GM23338 (cell line): ENCODE results near the gene ABCC6. TPM values are rescaled to one million over a fixed set of nuclear protein-coding genes. Genes with fewer than 3 reads are reported as not detected.

ENCODE experiments used
- ATAC-seq: fragments of 200-7000 bp; cut with Tn5 transposase; 3 replicates; pipeline ENCODE4 v1.9.1; 2020
- DNase-seq: peaks from one replicate; pipeline ENCODE4 v3.0.0-alpha.2; 2015; ENCODE audit warnings: low spot score
- H2AFZ ChIP-seq: fragments of 200-600 bp; sonication (generic); 2 replicates; pipeline ENCODE4 v1.8.0; 2016; ENCODE audit warnings: antibody characterized with exemption, mild to moderate bottlenecking, moderate library complexity
- H3F3A ChIP-seq: fragments of 200-600 bp; sonication (generic); replicated peaks from 2 replicates; pipeline ENCODE4 v1.8.0; 2017; ENCODE audit warnings: antibody characterized with exemption, mixed run types, low read depth
- H3K27ac ChIP-seq: fragments of 200-600 bp; sonication (generic); 2 replicates; pipeline ENCODE4 v1.6.1; 2016; ENCODE audit warnings: low read depth
- H3K27me3 ChIP-seq: fragments of 200-600 bp; sonication (generic); 2 replicates; pipeline ENCODE4 v1.8.0; 2016; ENCODE audit warnings: mild to moderate bottlenecking, mixed run types, moderate library complexity; ENCODE audit not compliant: insufficient read depth
- H3K36me3 ChIP-seq: fragments of 200-600 bp; sonication (generic); 2 replicates; pipeline ENCODE4 v1.8.0; 2016; ENCODE audit warnings: mild to moderate bottlenecking; ENCODE audit not compliant: insufficient read depth
- H3K4me1 ChIP-seq: fragments of 200-600 bp; sonication (generic); 2 replicates; pipeline ENCODE4 v1.8.0; 2016; ENCODE audit warnings: mild to moderate bottlenecking, moderate library complexity; ENCODE audit not compliant: insufficient read depth
- H3K4me2 ChIP-seq: fragments of 200-600 bp; sonication (generic); 2 replicates; pipeline ENCODE4 v1.7.1; 2017; ENCODE audit warnings: mixed run types
- H3K4me3 ChIP-seq: fragments of 200-600 bp; sonication (generic); 2 replicates; pipeline ENCODE4 v1.6.1; 2016; ENCODE audit warnings: mixed run types
- H3K79me2 ChIP-seq: fragments of 200-600 bp; sonication (generic); replicated peaks from 2 replicates; pipeline ENCODE4 v1.8.0; 2017; ENCODE audit warnings: mild to moderate bottlenecking; ENCODE audit not compliant: insufficient read depth
- H3K9me2 ChIP-seq: fragments of 200-600 bp; sonication (generic); 2 replicates; pipeline ENCODE4 v1.8.0; 2017; ENCODE audit not compliant: insufficient read depth
- H4K20me1 ChIP-seq: fragments of 200-600 bp; sonication (generic); replicated peaks from 2 replicates; pipeline ENCODE4 v1.8.0; 2017; ENCODE audit warnings: mild to moderate bottlenecking; ENCODE audit not compliant: insufficient read depth
- H3K27ac Mint-ChIP-seq: 2 replicates; pipeline ENCODE4 v1.8.0; 2020; ENCODE audit warnings: inconsistent platforms, mild to moderate bottlenecking, moderate library complexity, mixed read lengths
- H3K27me3 Mint-ChIP-seq: 3 replicates; pipeline ENCODE4 v1.8.0; 2022; ENCODE audit warnings: low read depth, mild to moderate bottlenecking, moderate library complexity, mixed read lengths, inconsistent platforms; ENCODE audit not compliant: insufficient read depth, poor library complexity
- H3K36me3 Mint-ChIP-seq: 3 replicates; pipeline ENCODE4 v1.8.0; 2021; ENCODE audit warnings: low read depth, mild to moderate bottlenecking, inconsistent platforms, moderate library complexity, mixed read lengths
- H3K4me1 Mint-ChIP-seq: 3 replicates; pipeline ENCODE4 v1.8.0; 2020; ENCODE audit warnings: mild to moderate bottlenecking, inconsistent platforms, mixed read lengths
- H3K4me3 Mint-ChIP-seq: 3 replicates; pipeline ENCODE4 v1.8.0; 2021; ENCODE audit warnings: moderate library complexity, mild to moderate bottlenecking, inconsistent platforms, mixed read lengths
- H3K9me3 Mint-ChIP-seq: 3 replicates; pipeline ENCODE4 v1.8.0; 2020; ENCODE audit warnings: moderate library complexity, mild to moderate bottlenecking, inconsistent platforms, mixed read lengths
- EZH2 ChIP-seq: fragments of 200-600 bp; sonication (generic); IDR thresholded peaks from one replicate; pipeline ENCODE4 v1.8.0; 2017; ENCODE audit warnings: antibody characterized with exemption, mild to moderate bottlenecking, low read depth; ENCODE audit not compliant: unreplicated experiment
- JUNB ChIP-seq: IDR thresholded peaks from one replicate; pipeline ENCODE4 v1.6.1; 2016; ENCODE audit warnings: antibody characterized with exemption; ENCODE audit not compliant: unreplicated experiment
- NANOG ChIP-seq: IDR thresholded peaks from 2 replicates; pipeline ENCODE4 v1.6.1; 2016; ENCODE audit warnings: antibody characterized with exemption, borderline replicate concordance
- POLR2AphosphoS5 ChIP-seq: IDR thresholded peaks from 2 replicates; pipeline ENCODE4 v1.6.1; 2016; ENCODE audit warnings: antibody characterized with exemption, low read depth
- STAT1 ChIP-seq: IDR thresholded peaks from one replicate; pipeline ENCODE4 v1.6.1; 2016; ENCODE audit warnings: antibody characterized with exemption; ENCODE audit not compliant: unreplicated experiment
- ZNF114 ChIP-seq: fragments of 250-450 bp; sonication (Bioruptor Pico); IDR thresholded peaks from 2 replicates; pipeline ENCODE4 v1.5.0; 2020; ENCODE audit warnings: mild to moderate bottlenecking, moderate library complexity
- ZNF331 ChIP-seq: fragments of 250-450 bp; sonication (Bioruptor Pico); IDR thresholded peaks from 2 replicates; pipeline ENCODE4 v1.5.0; 2020; ENCODE audit warnings: low read depth, mild to moderate bottlenecking, moderate library complexity
- polyA plus RNA-seq: library from polyadenylated mRNA; unstranded; fragments of >200 nt; fragmentation: Nextera tagmentation; extraction: Ambion mirVana; gene quantifications from 2 replicates; pipeline ENCODE4 v1.2.1, GENCODE V29; 2016
- total RNA-seq: library from RNA; depleted of rRNA; stranded (reverse); fragments of >200 nt; shearing (Covaris generic); gene quantifications from 2 replicates; pipeline ENCODE4 v1.2.3, GENCODE V29; 2014
- TF ChIP-seq, protein P1 (sequence below): IDR thresholded peaks from 2 replicates; pipeline ENCODE4 v1.6.1; 2016; ENCODE audit warnings: antibody characterized with exemption
- TF ChIP-seq, protein P2 (sequence below), 2 experiments: fragments of 200-600 bp in 1 of 2; sonication (generic) in 1 of 2; conservative IDR thresholded peaks; 2 replicates each; pipeline versions ENCODE4 v1.5.1 to v1.6.1; 2016 to 2017; ENCODE audit warnings: antibody characterized with exemption in 2 of 2, low read depth in 2 of 2, mild to moderate bottlenecking in 2 of 2, moderate library complexity in 1 of 2
- TF ChIP-seq, protein P3 (sequence below): fragments of 250-450 bp; sonication (Bioruptor Pico); IDR thresholded peaks from 2 replicates; pipeline ENCODE4 v1.5.0; 2020; ENCODE audit warnings: mild to moderate bottlenecking, moderate library complexity

Gene ABCC6
- total and polyA plus RNA-seq, 2 experiments from 2014 or later: 0.73 to 2.8 TPM

DNA sequence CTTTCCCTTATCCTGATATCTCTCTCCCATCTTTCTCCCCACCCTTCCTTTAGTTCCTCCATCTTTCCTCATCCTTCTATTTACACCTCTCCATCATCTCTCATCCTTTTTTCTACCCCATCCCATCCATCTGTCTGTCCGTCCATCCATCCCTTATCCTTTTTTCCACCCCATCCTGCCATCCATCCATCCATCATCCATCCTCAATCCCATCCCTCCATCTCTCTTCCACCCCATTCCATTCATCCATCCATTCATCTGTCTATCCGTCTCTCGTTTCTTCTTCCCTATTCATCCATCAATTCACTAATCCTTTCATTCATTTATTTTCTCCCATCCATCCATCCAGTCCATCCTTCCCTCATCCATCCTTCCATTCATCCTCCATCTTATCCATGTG lies 68.1 kb downstream of the ABCC6 start:
- Mint-ChIP-seq H3K4me1 (no peaks in the 10 kb centered on the region; the same call in 2 of the 3 replicates), H3K4me3 (no peak overlapping the region), H3K27ac (no peak overlapping the region), H3K36me3 (peaks cover 16% of the 10 kb centered on the region), H3K27me3 (peaks cover 17% of the 10 kb centered on the region), H3K9me3 (peaks cover 38% of the 10 kb centered on the region)
- no peaks in the 10 kb centered on the region for H3K36me3 ChIP-seq
- H3F3A ChIP-seq: no peaks in the 10 kb centered on the region
- H3K79me2 ChIP-seq: no peaks in the 10 kb centered on the region
- H3K27me3 ChIP-seq: no peaks in the 10 kb centered on the region
- H3K4me3 ChIP-seq: no peak overlapping the region
- 0 out of 2 replicates have a peak, but pooled peaks cover 2% of the 10 kb centered on the region for H3K9me2 ChIP-seq
- no peak overlapping the region for H2AFZ ChIP-seq
- no peaks in the 10 kb centered on the region for H4K20me1 ChIP-seq
- ATAC-seq (no peak), DNase-seq (no peak)
- no peak overlapping the region for H3K4me2 ChIP-seq
- H3K27ac ChIP-seq: no peak overlapping the region
- TF ChIP-seq, protein P1, sequence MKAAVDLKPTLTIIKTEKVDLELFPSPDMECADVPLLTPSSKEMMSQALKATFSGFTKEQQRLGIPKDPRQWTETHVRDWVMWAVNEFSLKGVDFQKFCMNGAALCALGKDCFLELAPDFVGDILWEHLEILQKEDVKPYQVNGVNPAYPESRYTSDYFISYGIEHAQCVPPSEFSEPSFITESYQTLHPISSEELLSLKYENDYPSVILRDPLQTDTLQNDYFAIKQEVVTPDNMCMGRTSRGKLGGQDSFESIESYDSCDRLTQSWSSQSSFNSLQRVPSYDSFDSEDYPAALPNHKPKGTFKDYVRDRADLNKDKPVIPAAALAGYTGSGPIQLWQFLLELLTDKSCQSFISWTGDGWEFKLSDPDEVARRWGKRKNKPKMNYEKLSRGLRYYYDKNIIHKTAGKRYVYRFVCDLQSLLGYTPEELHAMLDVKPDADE: no peak
- TF ChIP-seq NANOG (no peak), EZH2 (no peak), ZNF331 (CRISPR knock-in tag) (no peak), JUNB (no peak), STAT1 (no peak)
- TF ChIP-seq, protein P2, sequence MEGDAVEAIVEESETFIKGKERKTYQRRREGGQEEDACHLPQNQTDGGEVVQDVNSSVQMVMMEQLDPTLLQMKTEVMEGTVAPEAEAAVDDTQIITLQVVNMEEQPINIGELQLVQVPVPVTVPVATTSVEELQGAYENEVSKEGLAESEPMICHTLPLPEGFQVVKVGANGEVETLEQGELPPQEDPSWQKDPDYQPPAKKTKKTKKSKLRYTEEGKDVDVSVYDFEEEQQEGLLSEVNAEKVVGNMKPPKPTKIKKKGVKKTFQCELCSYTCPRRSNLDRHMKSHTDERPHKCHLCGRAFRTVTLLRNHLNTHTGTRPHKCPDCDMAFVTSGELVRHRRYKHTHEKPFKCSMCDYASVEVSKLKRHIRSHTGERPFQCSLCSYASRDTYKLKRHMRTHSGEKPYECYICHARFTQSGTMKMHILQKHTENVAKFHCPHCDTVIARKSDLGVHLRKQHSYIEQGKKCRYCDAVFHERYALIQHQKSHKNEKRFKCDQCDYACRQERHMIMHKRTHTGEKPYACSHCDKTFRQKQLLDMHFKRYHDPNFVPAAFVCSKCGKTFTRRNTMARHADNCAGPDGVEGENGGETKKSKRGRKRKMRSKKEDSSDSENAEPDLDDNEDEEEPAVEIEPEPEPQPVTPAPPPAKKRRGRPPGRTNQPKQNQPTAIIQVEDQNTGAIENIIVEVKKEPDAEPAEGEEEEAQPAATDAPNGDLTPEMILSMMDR (conservative IDR thresholded peaks at IDR 0.05; ENCODE audit: low read depth in 2 of 2): no peak
- H3K4me1 ChIP-seq: no peaks in the 10 kb centered on the region

DNA sequence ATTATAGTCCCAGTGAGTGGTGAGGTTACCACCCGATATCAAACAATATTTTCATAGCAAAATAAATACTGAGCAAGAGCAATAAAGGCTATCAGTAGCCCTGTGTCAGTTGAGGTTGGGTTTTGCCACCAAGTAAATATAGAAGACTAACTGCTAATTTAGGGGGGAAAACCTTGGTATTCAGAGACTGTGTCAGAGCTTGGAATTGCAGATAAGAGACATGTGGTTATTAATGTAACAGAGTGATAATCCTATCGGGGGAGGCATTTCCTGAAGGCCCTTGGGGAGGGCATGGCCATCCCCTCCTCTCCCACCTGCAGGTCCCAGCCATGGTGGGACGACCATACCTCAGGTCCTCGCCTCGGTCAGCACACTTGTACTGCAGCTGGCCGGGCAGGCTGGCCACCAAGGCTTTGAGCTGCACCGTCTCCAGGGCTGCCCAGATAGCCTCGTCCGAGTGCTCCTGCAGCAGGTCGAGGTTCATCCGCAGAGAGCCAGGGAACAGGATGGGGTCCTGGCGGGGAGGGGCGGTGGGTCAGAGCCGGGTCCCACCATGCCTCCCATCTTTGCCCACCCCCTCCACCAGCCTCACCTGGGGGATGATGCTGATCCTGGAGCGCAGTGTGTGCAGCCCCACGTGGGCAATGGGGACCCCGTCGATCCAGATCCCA lies 68.9 kb downstream of the ABCC6 start:
- Mint-ChIP-seq H3K27me3 (peaks cover 17% of the 10 kb centered on the region), H3K4me1 (no peaks in the 10 kb centered on the region; the same call in 2 of the 3 replicates), H3K27ac (no peak overlapping the region), H3K36me3 (peaks cover 13% of the 10 kb centered on the region), H3K9me3 (peaks cover 30% of the 10 kb centered on the region), H3K4me3 (no peak overlapping the region)
- Histone ChIP-seq H3K27me3 (no peaks in the 10 kb centered on the region), H3K9me2 (0 out of 2 replicates have a peak, but pooled peaks cover 2% of the 10 kb centered on the region), H3K4me3 (no peak overlapping the region), H3K4me1 (no peaks in the 10 kb centered on the region), H3K36me3 (no peaks in the 10 kb centered on the region), H2AFZ (no peak overlapping the region), H3K4me2 (no peak overlapping the region), H4K20me1 (no peaks in the 10 kb centered on the region), H3K79me2 (no peaks in the 10 kb centered on the region), H3F3A (no peaks in the 10 kb centered on the region), H3K27ac (no peak overlapping the region)
- ATAC-seq (no peak), DNase-seq (no peak)
- TF ChIP-seq ZNF331 (CRISPR knock-in tag): no peak
- TF ChIP-seq, protein P3, sequence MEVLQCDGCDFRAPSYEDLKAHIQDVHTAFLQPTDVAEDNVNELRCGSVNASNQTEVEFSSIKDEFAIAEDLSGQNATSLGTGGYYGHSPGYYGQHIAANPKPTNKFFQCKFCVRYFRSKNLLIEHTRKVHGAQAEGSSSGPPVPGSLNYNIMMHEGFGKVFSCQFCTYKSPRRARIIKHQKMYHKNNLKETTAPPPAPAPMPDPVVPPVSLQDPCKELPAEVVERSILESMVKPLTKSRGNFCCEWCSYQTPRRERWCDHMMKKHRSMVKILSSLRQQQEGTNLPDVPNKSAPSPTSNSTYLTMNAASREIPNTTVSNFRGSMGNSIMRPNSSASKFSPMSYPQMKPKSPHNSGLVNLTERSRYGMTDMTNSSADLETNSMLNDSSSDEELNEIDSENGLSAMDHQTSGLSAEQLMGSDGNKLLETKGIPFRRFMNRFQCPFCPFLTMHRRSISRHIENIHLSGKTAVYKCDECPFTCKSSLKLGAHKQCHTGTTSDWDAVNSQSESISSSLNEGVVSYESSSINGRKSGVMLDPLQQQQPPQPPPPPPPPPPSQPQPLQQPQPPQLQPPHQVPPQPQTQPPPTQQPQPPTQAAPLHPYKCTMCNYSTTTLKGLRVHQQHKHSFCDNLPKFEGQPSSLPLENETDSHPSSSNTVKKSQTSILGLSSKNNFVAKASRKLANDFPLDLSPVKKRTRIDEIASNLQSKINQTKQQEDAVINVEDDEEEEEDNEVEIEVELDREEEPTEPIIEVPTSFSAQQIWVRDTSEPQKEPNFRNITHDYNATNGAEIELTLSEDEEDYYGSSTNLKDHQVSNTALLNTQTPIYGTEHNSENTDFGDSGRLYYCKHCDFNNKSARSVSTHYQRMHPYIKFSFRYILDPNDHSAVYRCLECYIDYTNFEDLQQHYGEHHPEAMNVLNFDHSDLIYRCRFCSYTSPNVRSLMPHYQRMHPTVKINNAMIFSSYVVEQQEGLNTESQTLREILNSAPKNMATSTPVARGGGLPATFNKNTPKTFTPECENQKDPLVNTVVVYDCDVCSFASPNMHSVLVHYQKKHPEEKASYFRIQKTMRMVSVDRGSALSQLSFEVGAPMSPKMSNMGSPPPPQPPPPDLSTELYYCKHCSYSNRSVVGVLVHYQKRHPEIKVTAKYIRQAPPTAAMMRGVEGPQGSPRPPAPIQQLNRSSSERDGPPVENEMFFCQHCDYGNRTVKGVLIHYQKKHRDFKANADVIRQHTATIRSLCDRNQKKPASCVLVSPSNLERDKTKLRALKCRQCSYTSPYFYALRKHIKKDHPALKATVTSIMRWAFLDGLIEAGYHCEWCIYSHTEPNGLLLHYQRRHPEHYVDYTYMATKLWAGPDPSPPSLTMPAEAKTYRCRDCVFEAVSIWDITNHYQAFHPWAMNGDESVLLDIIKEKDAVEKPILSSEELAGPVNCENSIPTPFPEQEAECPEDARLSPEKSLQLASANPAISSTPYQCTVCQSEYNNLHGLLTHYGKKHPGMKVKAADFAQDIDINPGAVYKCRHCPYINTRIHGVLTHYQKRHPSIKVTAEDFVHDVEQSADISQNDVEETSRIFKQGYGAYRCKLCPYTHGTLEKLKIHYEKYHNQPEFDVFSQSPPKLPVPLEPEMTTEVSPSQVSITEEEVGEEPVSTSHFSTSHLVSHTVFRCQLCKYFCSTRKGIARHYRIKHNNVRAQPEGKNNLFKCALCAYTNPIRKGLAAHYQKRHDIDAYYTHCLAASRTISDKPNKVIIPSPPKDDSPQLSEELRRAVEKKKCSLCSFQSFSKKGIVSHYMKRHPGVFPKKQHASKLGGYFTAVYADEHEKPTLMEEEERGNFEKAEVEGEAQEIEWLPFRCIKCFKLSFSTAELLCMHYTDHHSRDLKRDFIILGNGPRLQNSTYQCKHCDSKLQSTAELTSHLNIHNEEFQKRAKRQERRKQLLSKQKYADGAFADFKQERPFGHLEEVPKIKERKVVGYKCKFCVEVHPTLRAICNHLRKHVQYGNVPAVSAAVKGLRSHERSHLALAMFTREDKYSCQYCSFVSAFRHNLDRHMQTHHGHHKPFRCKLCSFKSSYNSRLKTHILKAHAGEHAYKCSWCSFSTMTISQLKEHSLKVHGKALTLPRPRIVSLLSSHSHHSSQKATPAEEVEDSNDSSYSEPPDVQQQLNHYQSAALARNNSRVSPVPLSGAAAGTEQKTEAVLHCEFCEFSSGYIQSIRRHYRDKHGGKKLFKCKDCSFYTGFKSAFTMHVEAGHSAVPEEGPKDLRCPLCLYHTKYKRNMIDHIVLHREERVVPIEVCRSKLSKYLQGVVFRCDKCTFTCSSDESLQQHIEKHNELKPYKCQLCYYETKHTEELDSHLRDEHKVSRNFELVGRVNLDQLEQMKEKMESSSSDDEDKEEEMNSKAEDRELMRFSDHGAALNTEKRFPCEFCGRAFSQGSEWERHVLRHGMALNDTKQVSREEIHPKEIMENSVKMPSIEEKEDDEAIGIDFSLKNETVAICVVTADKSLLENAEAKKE: no peak
- no peak for TF ChIP-seq ZNF114 (CRISPR knock-in tag)
- TF ChIP-seq POLR2AphosphoS5: no peak
- no peak for TF ChIP-seq STAT1
- TF ChIP-seq, protein P2 (conservative IDR thresholded peaks at IDR 0.05; ENCODE audit: low read depth in 2 of 2): no peak
